GM18907 (cell line): Measurements from ENCODE around the gene PDSS2.
"Not testable (repeated sequence)": the region's sequence is repeated elsewhere in the genome, so short reads cannot be mapped to it uniquely, and the experiment has no call there.

Source experiments
- ATAC-seq: cut with Tn5 transposase; IDR thresholded peaks from one replicate; pipeline ENCODE4 v1.9.1; 2021; ENCODE audit warnings: mild to moderate bottlenecking, moderate library complexity; ENCODE audit not compliant: unreplicated experiment

PDSS2 gene

GRCh38 chr6:107230448-107230847 lies 228.9 kb downstream of the PDSS2 start:
- no peak for ATAC-seq

- no peak for ATAC-seq
Measured at GRCh38 chr6:107230024-107230423, 229.3 kb downstream of the PDSS2 start.

- ATAC-seq = no peak
Measured at GRCh38 chr6:107228754-107229153, 230.6 kb downstream of the PDSS2 start.

DNA sequence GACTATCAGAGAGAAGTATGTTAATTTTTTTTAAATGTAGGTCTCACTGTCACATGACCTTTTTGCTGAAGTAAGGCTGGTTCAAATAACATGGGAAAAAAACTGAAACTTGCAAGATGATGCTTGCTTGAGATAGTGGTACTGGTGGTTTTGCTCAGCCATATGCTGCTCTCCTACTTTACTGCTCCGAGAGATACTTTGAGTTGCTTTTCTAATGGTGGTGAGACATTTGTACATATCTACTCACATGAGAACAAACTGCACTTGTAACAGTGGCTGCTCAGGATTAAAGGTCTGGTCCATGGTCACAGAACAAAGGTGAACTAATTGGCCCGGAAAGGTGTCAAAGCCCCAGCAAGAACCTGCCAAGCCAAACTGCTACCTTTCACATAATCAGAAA lies 237.8 kb downstream of the PDSS2 start:
- no peak for ATAC-seq

- no peak for ATAC-seq
Measured at GRCh38 chr6:107219851-107220250, 239.5 kb downstream of the PDSS2 start.

- ATAC-seq = no peak
Measured at GRCh38 chr6:107218142-107218541, 241.2 kb downstream of the PDSS2 start.

DNA sequence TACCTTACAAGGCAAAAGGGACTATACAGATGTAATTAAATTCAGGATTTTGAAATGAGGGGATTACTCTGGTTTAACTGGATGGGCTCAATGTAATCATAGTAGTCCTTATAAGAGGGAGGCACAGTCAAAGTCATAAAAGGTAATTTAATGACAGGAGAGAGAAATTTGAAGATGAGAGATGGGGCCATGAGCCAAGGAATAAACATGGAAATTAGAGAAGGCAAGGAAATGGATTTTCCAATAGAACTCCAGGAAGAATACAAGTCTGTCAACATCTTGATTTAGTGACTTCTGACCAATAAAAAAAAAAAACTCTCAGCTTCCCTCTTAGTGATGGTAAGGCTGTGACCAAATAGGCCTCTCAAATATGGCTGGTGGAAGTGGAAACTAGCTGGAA lies 242.1 kb downstream of the PDSS2 start:
- ATAC-seq = no peak

- no peak for ATAC-seq
Measured at GRCh38 chr6:107216197-107216933, 243.0 kb downstream of the PDSS2 start.

- ATAC-seq = no peak
Measured at GRCh38 chr6:107215334-107215733, 244.0 kb downstream of the PDSS2 start.

GRCh38 chr6:107214655-107215054 lies 244.7 kb downstream of the PDSS2 start:
- no peak for ATAC-seq

GRCh38 chr6:107209406-107210305 lies 249.7 kb downstream of the PDSS2 start:
- ATAC-seq = no peak

GRCh38 chr6:107207251-107207873 lies 252.0 kb downstream of the PDSS2 start:
- ATAC-seq = no peak

GRCh38 chr6:107205058-107205998 lies 254.0 kb downstream of the PDSS2 start:
- ATAC-seq = no peak

DNA sequence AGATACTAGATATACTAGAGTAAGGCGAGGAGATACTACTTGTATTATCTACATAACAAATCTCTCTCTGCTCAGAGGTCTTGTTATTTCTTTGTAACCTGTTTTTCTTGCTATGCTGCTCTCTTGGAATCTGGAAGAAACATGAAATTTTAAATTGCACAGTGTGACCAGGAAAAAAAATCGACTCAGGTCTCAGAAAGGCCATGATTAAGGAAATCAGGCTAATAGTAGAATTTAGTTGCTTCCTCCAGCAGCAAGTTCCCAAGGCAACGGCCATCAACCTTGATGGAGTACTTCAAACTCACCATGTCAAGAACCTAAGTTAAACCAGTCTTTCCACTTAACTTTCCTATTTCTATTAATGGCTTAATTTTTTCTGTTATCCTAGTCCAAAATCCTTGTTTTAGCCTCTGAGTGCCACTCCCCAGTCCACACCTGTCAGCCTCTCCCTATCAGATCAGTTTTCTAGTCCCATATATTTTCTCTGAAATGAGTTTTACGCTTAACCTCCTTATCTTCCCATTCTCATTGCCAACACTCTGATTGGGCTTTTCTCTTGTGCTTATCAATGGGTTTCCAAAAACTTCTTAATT lies 256.4 kb downstream of the PDSS2 start:
- ATAC-seq = no peak

- no peak for ATAC-seq
Measured at GRCh38 chr6:107198631-107199416, 260.5 kb downstream of the PDSS2 start.

GRCh38 chr6:107196152-107196551 lies 263.2 kb downstream of the PDSS2 start:
- ATAC-seq = no peak

DNA sequence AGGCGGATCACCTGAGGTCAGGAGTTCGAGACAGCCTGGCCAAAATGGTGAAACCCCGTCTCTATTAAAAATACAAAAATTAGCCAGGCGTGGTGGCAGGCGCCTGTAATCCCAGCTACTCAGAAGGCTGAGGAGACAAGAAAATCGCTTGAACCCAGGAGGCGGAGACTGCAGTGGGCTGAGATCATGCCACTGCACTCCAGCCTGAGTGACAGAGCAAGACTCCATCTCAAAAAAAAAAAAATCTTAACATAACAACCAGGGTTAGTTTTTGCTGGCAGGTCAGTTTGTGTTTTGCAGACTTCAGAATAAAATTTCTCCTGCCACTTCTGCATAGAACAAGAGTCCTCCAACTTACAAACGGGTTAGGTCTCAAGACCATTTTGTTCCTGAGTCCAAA lies 264.6 kb downstream of the PDSS2 start:
- not testable (repeated sequence) for ATAC-seq

DNA sequence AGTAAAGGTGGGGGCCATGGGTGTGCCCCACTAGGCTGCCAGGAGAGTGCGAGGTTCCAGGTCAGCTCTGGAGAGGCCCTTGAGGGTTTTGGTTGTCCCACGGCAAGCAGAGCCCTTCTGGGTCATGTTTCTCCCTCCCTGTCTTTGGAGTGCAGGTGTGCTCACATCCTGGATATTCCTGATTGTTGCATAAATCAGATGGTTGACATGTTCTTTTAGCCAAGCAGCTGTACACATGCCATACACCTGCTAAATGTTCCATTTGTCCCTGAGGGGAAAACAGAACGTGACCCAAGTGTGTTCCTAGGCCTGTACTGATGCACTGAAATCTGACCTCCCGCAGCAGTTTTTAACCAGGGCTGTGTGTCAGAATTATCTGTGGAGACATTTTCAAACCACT lies 266.5 kb downstream of the PDSS2 start:
- no peak for ATAC-seq

GRCh38 chr6:107187630-107188029 lies 271.7 kb downstream of the PDSS2 start:
- no peak for ATAC-seq
